Measurements from ENCODE around the gene RCBTB2.

RCBTB2 gene

GRCh38 chr13:48561466-48562235, 28.8 kb upstream of the RCBTB2 start:
- H3K9ac ChIP-seq (ENCODE audit: low read depth, low read length): no peak overlapping the region
- H3K4me1 ChIP-seq (ENCODE audit: control insufficient read depth, insufficient read depth, low read length): no peaks in the 10 kb centered on the region
- H3K27me3 ChIP-seq (ENCODE audit: control insufficient read depth, insufficient read depth, low read length): no peaks in the 10 kb centered on the region
- no peak overlapping the region for H3K4me3 ChIP-seq (ENCODE audit: low read depth, low read length)
- no peaks in the 10 kb centered on the region for H3K9me3 ChIP-seq (ENCODE audit: control insufficient read depth, insufficient read depth, low read length)
- H3K36me3 ChIP-seq (ENCODE audit: control insufficient read depth, insufficient read depth, low read length): no peaks in the 10 kb centered on the region

- no peak overlapping the region for H3K9ac ChIP-seq (ENCODE audit: low read depth, low read length)
- no peaks in the 10 kb centered on the region for H3K27me3 ChIP-seq (ENCODE audit: control insufficient read depth, insufficient read depth, low read length)
- no peaks in the 10 kb centered on the region for H3K36me3 ChIP-seq (ENCODE audit: control insufficient read depth, insufficient read depth, low read length)
- no peaks in the 10 kb centered on the region for H3K4me1 ChIP-seq (ENCODE audit: control insufficient read depth, insufficient read depth, low read length)
- no peaks in the 10 kb centered on the region for H3K9me3 ChIP-seq (ENCODE audit: control insufficient read depth, insufficient read depth, low read length)
- H3K4me3 ChIP-seq (ENCODE audit: low read depth, low read length): no peak overlapping the region
These were observed 27.9 kb upstream of the RCBTB2 start for GRCh38 chr13:48560657-48561337.

- Histone ChIP-seq H3K9ac (ENCODE audit: low read depth, low read length) (no peak overlapping the region), H3K27me3 (ENCODE audit: control insufficient read depth, insufficient read depth, low read length) (no peaks in the 10 kb centered on the region), H3K4me1 (ENCODE audit: control insufficient read depth, insufficient read depth, low read length) (no peaks in the 10 kb centered on the region)
These were observed 26.9 kb upstream of the RCBTB2 start for GRCh38 chr13:48559638-48560320.

GRCh38 chr13:48556817-48557216, 23.9 kb upstream of the RCBTB2 start:
- H3K4me1 ChIP-seq (ENCODE audit: control insufficient read depth, insufficient read depth, low read length): no peaks in the 10 kb centered on the region
- no peak overlapping the region for H3K9ac ChIP-seq (ENCODE audit: low read depth, low read length)
- no peaks in the 10 kb centered on the region for H3K36me3 ChIP-seq (ENCODE audit: control insufficient read depth, insufficient read depth, low read length)
- H3K27me3 ChIP-seq (ENCODE audit: control insufficient read depth, insufficient read depth, low read length): no peaks in the 10 kb centered on the region
- H3K9me3 ChIP-seq (ENCODE audit: control insufficient read depth, insufficient read depth, low read length): no peaks in the 10 kb centered on the region
- no peak overlapping the region for H3K4me3 ChIP-seq (ENCODE audit: low read depth, low read length)

More at GRCh38 chr13:48559638-48560320, 26.9 kb upstream of the RCBTB2 start:
- no peaks in the 10 kb centered on the region for H3K9me3 ChIP-seq (ENCODE audit: control insufficient read depth, insufficient read depth, low read length)
- no peak overlapping the region for H3K4me3 ChIP-seq (ENCODE audit: low read depth, low read length)
- H3K36me3 ChIP-seq (ENCODE audit: control insufficient read depth, insufficient read depth, low read length): no peaks in the 10 kb centered on the region

- no peaks in the 10 kb centered on the region for H3K36me3 ChIP-seq (ENCODE audit: control insufficient read depth, insufficient read depth, low read length)
These were observed 22.6 kb upstream of the RCBTB2 start for GRCh38 chr13:48555441-48555840.

GRCh38 chr13:48551329-48551728, 18.4 kb upstream of the RCBTB2 start:
- H3K27me3 ChIP-seq (ENCODE audit: control insufficient read depth, insufficient read depth, low read length): no peaks in the 10 kb centered on the region
- H3K4me3 ChIP-seq (ENCODE audit: low read depth, low read length): no peak overlapping the region
- peaks cover 8% of the 10 kb centered on the region for H3K9me3 ChIP-seq (ENCODE audit: control insufficient read depth, insufficient read depth, low read length)
- H3K4me1 ChIP-seq (ENCODE audit: control insufficient read depth, insufficient read depth, low read length): no peaks in the 10 kb centered on the region
- no peak overlapping the region for H3K9ac ChIP-seq (ENCODE audit: low read depth, low read length)
- no peaks in the 10 kb centered on the region for H3K36me3 ChIP-seq (ENCODE audit: control insufficient read depth, insufficient read depth, low read length)

More at GRCh38 chr13:48555441-48555840, 22.6 kb upstream of the RCBTB2 start:
- H3K9ac ChIP-seq (ENCODE audit: low read depth, low read length): no peak overlapping the region
- no peaks in the 10 kb centered on the region for H3K27me3 ChIP-seq (ENCODE audit: control insufficient read depth, insufficient read depth, low read length)
- H3K9me3 ChIP-seq (ENCODE audit: control insufficient read depth, insufficient read depth, low read length): peaks cover 8% of the 10 kb centered on the region
- H3K4me1 ChIP-seq (ENCODE audit: control insufficient read depth, insufficient read depth, low read length): no peaks in the 10 kb centered on the region
- no peak overlapping the region for H3K4me3 ChIP-seq (ENCODE audit: low read depth, low read length)

- H3K4me3 ChIP-seq (ENCODE audit: low read depth, low read length): no peak overlapping the region
- no peak overlapping the region for H3K9ac ChIP-seq (ENCODE audit: low read depth, low read length)
- H3K27me3 ChIP-seq (ENCODE audit: control insufficient read depth, insufficient read depth, low read length): no peaks in the 10 kb centered on the region
- H3K9me3 ChIP-seq (ENCODE audit: control insufficient read depth, insufficient read depth, low read length): peaks cover 8% of the 10 kb centered on the region
- no peaks in the 10 kb centered on the region for H3K4me1 ChIP-seq (ENCODE audit: control insufficient read depth, insufficient read depth, low read length)
- no peaks in the 10 kb centered on the region for H3K36me3 ChIP-seq (ENCODE audit: control insufficient read depth, insufficient read depth, low read length)
These were observed 16.8 kb upstream of the RCBTB2 start for GRCh38 chr13:48549658-48550057.

GRCh38 chr13:48547663-48548092, 14.8 kb upstream of the RCBTB2 start:
- H3K9ac ChIP-seq (ENCODE audit: low read depth, low read length): no peak overlapping the region
- no peaks in the 10 kb centered on the region for H3K4me1 ChIP-seq (ENCODE audit: control insufficient read depth, insufficient read depth, low read length)
- H3K9me3 ChIP-seq (ENCODE audit: control insufficient read depth, insufficient read depth, low read length): peaks cover 8% of the 10 kb centered on the region
- H3K4me3 ChIP-seq (ENCODE audit: low read depth, low read length): no peak overlapping the region
- H3K27me3 ChIP-seq (ENCODE audit: control insufficient read depth, insufficient read depth, low read length): no peaks in the 10 kb centered on the region
- no peaks in the 10 kb centered on the region for H3K36me3 ChIP-seq (ENCODE audit: control insufficient read depth, insufficient read depth, low read length)

- H3K27me3 ChIP-seq (ENCODE audit: control insufficient read depth, insufficient read depth, low read length): no peaks in the 10 kb centered on the region
- no peaks in the 10 kb centered on the region for H3K9me3 ChIP-seq (ENCODE audit: control insufficient read depth, insufficient read depth, low read length)
- H3K9ac ChIP-seq (ENCODE audit: low read depth, low read length): no peak overlapping the region
- no peaks in the 10 kb centered on the region for H3K36me3 ChIP-seq (ENCODE audit: control insufficient read depth, insufficient read depth, low read length)
- H3K4me3 ChIP-seq (ENCODE audit: low read depth, low read length): no peak overlapping the region
- no peaks in the 10 kb centered on the region for H3K4me1 ChIP-seq (ENCODE audit: control insufficient read depth, insufficient read depth, low read length)
These were observed 12.7 kb upstream of the RCBTB2 start for GRCh38 chr13:48545608-48546007.

- no peak overlapping the region for H3K9ac ChIP-seq (ENCODE audit: low read depth, low read length)
- no peaks in the 10 kb centered on the region for H3K9me3 ChIP-seq (ENCODE audit: control insufficient read depth, insufficient read depth, low read length)
- H3K36me3 ChIP-seq (ENCODE audit: control insufficient read depth, insufficient read depth, low read length): no peaks in the 10 kb centered on the region
- H3K4me3 ChIP-seq (ENCODE audit: low read depth, low read length): peak overlapping the region; percentile 36
- no peaks in the 10 kb centered on the region for H3K4me1 ChIP-seq (ENCODE audit: control insufficient read depth, insufficient read depth, low read length)
- no peaks in the 10 kb centered on the region for H3K27me3 ChIP-seq (ENCODE audit: control insufficient read depth, insufficient read depth, low read length)
These were observed 9.9 kb upstream of the RCBTB2 start for GRCh38 chr13:48542581-48543341.

GRCh38 chr13:48542138-48542537, 9.3 kb upstream of the RCBTB2 start:
- H3K9me3 ChIP-seq (ENCODE audit: control insufficient read depth, insufficient read depth, low read length): no peaks in the 10 kb centered on the region
- H3K27me3 ChIP-seq (ENCODE audit: control insufficient read depth, insufficient read depth, low read length): no peaks in the 10 kb centered on the region
- H3K4me1 ChIP-seq (ENCODE audit: control insufficient read depth, insufficient read depth, low read length): no peaks in the 10 kb centered on the region
- no peak overlapping the region for H3K9ac ChIP-seq (ENCODE audit: low read depth, low read length)
- no peaks in the 10 kb centered on the region for H3K36me3 ChIP-seq (ENCODE audit: control insufficient read depth, insufficient read depth, low read length)
- H3K4me3 ChIP-seq (ENCODE audit: low read depth, low read length): no peak overlapping the region
